ENCODE results near the gene GUCA1A.
"Not testable (repeated sequence)": the region's sequence is repeated elsewhere in the genome, so short reads cannot be mapped to it uniquely, and the experiment has no call there.

Gene GUCA1A

GRCh38 chr6:42177514-42178364 lies 4.6 kb downstream of the GUCA1A start:
- DNase-seq = no peak

- DNase-seq = no peak
Observed at GRCh38 chr6:42179261-42179944, 6.2 kb downstream of the GUCA1A start.

GRCh38 chr6:42179945-42180313 lies 6.8 kb downstream of the GUCA1A start:
- no peak for DNase-seq

- DNase-seq = no peak
Observed at GRCh38 chr6:42182101-42182500, 8.9 kb downstream of the GUCA1A start.

- DNase-seq = no peak
Observed at GRCh38 chr6:42184475-42184874, 11.3 kb downstream of the GUCA1A start.

GRCh38 chr6:42185597-42185996 lies 12.4 kb downstream of the GUCA1A start:
- DNase-seq = no peak

- DNase-seq = no peak
Observed at GRCh38 chr6:42188406-42188805, 15.2 kb downstream of the GUCA1A start.

- DNase-seq = no peak
Observed at GRCh38 chr6:42190554-42191183, 17.5 kb downstream of the GUCA1A start.

GRCh38 chr6:42192385-42192784 lies 19.2 kb downstream of the GUCA1A start:
- not testable (repeated sequence) for DNase-seq

GRCh38 chr6:42193491-42193894 lies 20.3 kb downstream of the GUCA1A start:
- no peak for DNase-seq

GRCh38 chr6:42194056-42194455 lies 20.9 kb downstream of the GUCA1A start:
- DNase-seq = no peak

- DNase-seq = no peak
Observed at GRCh38 chr6:42195415-42195814, 22.3 kb downstream of the GUCA1A start.

- no peak for DNase-seq
Observed at GRCh38 chr6:42197555-42198362, 24.6 kb downstream of the GUCA1A start.

GRCh38 chr6:42199106-42199981 lies 26.2 kb downstream of the GUCA1A start:
- no peak for DNase-seq

- no peak for DNase-seq
Observed at GRCh38 chr6:42200035-42200434, 26.9 kb downstream of the GUCA1A start.

GRCh38 chr6:42201382-42201781 lies 28.2 kb downstream of the GUCA1A start:
- DNase-seq = no peak

GRCh38 chr6:42202131-42202915 lies 29.2 kb downstream of the GUCA1A start:
- DNase-seq = not testable (repeated sequence)

GRCh38 chr6:42203183-42203582 lies 30.0 kb downstream of the GUCA1A start:
- no peak for DNase-seq

- no peak for DNase-seq
Observed at GRCh38 chr6:42204768-42205282, 31.7 kb downstream of the GUCA1A start.

GRCh38 chr6:42207559-42207958 lies 34.4 kb downstream of the GUCA1A start:
- not testable (repeated sequence) for DNase-seq

- no peak for DNase-seq
Observed at GRCh38 chr6:42210551-42210950, 37.4 kb downstream of the GUCA1A start.
